GM12878 (cell line): ENCODE measurements around the gene ARHGAP19. TPM values are rescaled to one million over a fixed set of nuclear protein-coding genes. Genes with fewer than 3 reads are reported as not detected.

Source experiments
- ATAC-seq: fragments of 200-7000 bp; cut with Tn5 transposase; 3 replicates; pipeline ENCODE4 v1.9.1; 2020; ENCODE audit warnings: mild to moderate bottlenecking, moderate library complexity
- BruUV-seq: library from RNA; stranded (reverse); fragments of 400-500 nt; replicated peaks from 2 replicates; lab custom pipeline; 2021; lab: Mats Ljungman, UMichigan
- CTCF ChIA-PET: fragments of 300-600 bp; sonication (Branson Sonifier 250); formaldehyde crosslinking; extraction: SDS; loops from one replicate; lab custom pipeline; 2021; ENCODE audit warnings: inconsistent platforms; lab: Yijun Ruan, JAX
- POLR2A ChIA-PET: fragments of 350-600 bp; formaldehyde crosslinking; extraction: SDS; loops from one replicate; lab custom pipeline; 2021; ENCODE audit warnings: inconsistent platforms; lab: Charles Lee
- RAD21 ChIA-PET: fragments of 300-600 bp; sonication (Branson Sonifier 250); formaldehyde crosslinking; loops from one replicate; lab custom pipeline; 2023; ENCODE audit warnings: antibody characterized with exemption; ENCODE audit not compliant: unreplicated experiment; lab: Charles Lee
- SMC1A ChIA-PET: fragments of 300-600 bp; sonication (Branson Sonifier 250); formaldehyde crosslinking; loops from one replicate; lab custom pipeline; 2023; ENCODE audit not compliant: unreplicated experiment, uncharacterized antibody; lab: Charles Lee
- DNase-seq: peaks from one replicate; pipeline ENCODE4 v3.0.0-alpha.2; 2011; ENCODE audit warnings: low read depth, low spot score
- FAIRE-seq: peaks from 3 replicates; lab custom pipeline; 2011; peaks lifted over from hg19 to GRCh38; lab: Jason Lieb, UNC
- H2AFZ ChIP-seq: 2 replicates; pipeline ENCODE4 v1.6.0; 2011; ENCODE audit warnings: low read depth, low read length, control low read depth; ENCODE audit not compliant: control insufficient read depth
- H3K27ac ChIP-seq: 2 replicates; pipeline ENCODE4 v1.5.1; 2011; ENCODE audit warnings: control low read depth; ENCODE audit not compliant: control insufficient read depth, insufficient read depth
- H3K27me3 ChIP-seq, 2 experiments: replicated peaks in 1 of 2; 2 replicates each; pipeline versions ENCODE4 v1.6.0 to v1.6.1; 2011; ENCODE audit warnings: low read length in 1 of 2; ENCODE audit not compliant: control insufficient read depth in 2 of 2, insufficient read depth in 2 of 2
- H3K36me3 ChIP-seq, 2 experiments: 2 replicates each; pipeline ENCODE4 v1.5.1; 2011; ENCODE audit warnings: low read length in 1 of 2; ENCODE audit not compliant: control insufficient read depth in 2 of 2, insufficient read depth in 2 of 2
- H3K4me1 ChIP-seq: 2 replicates; pipeline ENCODE4 v1.6.1; 2011; ENCODE audit warnings: mild to moderate bottlenecking, low read length, moderate library complexity, mixed read lengths; ENCODE audit not compliant: control insufficient read depth, insufficient read depth
- H3K4me2 ChIP-seq: 2 replicates; pipeline ENCODE4 v1.6.0; 2011; ENCODE audit warnings: control low read depth; ENCODE audit not compliant: control insufficient read depth, insufficient read depth
- H3K4me3 ChIP-seq: fragments of 200-600 bp; sonication (generic); 2 replicates; pipeline ENCODE4 v1.5.1; 2016
- H3K79me2 ChIP-seq: 2 replicates; pipeline ENCODE4 v1.6.0; 2011; ENCODE audit warnings: low read length; ENCODE audit not compliant: control insufficient read depth, insufficient read depth
- H3K9ac ChIP-seq: 2 replicates; pipeline ENCODE4 v1.8.0; 2011; ENCODE audit warnings: low read length, control low read depth, mixed read lengths; ENCODE audit not compliant: control insufficient read depth, insufficient read depth
- H3K9me3 ChIP-seq: replicated peaks from 3 replicates; pipeline ENCODE4 v1.5.1; 2011; ENCODE audit warnings: mild to moderate bottlenecking, low read length; ENCODE audit not compliant: control insufficient read depth, insufficient read depth
- H4K20me1 ChIP-seq: 2 replicates; pipeline ENCODE4 v1.6.0; 2011; ENCODE audit not compliant: control insufficient read depth, insufficient read depth
- ATF3 ChIP-seq: IDR thresholded peaks from 2 replicates; pipeline ENCODE4 v1.6.1; 2011; ENCODE audit warnings: low read depth, mild to moderate bottlenecking, low read length, moderate library complexity, borderline replicate concordance; ENCODE audit errors: extremely low read depth
- BHLHE40 ChIP-seq, 2 experiments: fragments of 450-650 bp in 1 of 2; IDR thresholded peaks; 2 replicates each; pipeline ENCODE4 v1.6.1; 2011 to 2017; ENCODE audit warnings: low read depth in 2 of 2, borderline replicate concordance in 1 of 2, improper control_type of control experiment in 1 of 2, low read length in 1 of 2, mild to moderate bottlenecking in 1 of 2
- CBX5 ChIP-seq: sonication (generic); IDR thresholded peaks from 2 replicates; pipeline ENCODE4 v1.6.1; 2016; ENCODE audit warnings: low read depth, moderate library complexity, mild to moderate bottlenecking, inconsistent platforms
- CTCF ChIP-seq, 3 experiments: IDR thresholded peaks in 2 of 3; conservative IDR thresholded peaks in 1 of 3; 2 replicates each; pipeline ENCODE4 v1.5.1; 2011; ENCODE audit warnings: low read depth in 3 of 3, low read length in 3 of 3, mild to moderate bottlenecking in 3 of 3, control low read depth in 2 of 3, moderate library complexity in 2 of 3, inconsistent platforms in 1 of 3, mixed read lengths in 1 of 3; ENCODE audit not compliant: control insufficient read depth in 2 of 3, insufficient read depth in 1 of 3; ENCODE audit errors: extremely low read depth in 1 of 3
- FOXK2 ChIP-seq: fragments of 450-650 bp; IDR thresholded peaks from 2 replicates; pipeline ENCODE4 v1.6.1; 2017; ENCODE audit warnings: mild to moderate bottlenecking, moderate library complexity
- JUNB ChIP-seq: IDR thresholded peaks from 2 replicates; pipeline ENCODE4 v1.6.1; 2016; ENCODE audit warnings: antibody characterized with exemption, mild to moderate bottlenecking
- MTA2 ChIP-seq: fragments of 450-650 bp; IDR thresholded peaks from 2 replicates; pipeline ENCODE4 v1.6.1; 2016; ENCODE audit warnings: low read depth, mild to moderate bottlenecking, moderate library complexity
- MXI1 ChIP-seq: fragments of 150-350 bp; IDR thresholded peaks from 2 replicates; pipeline ENCODE4 v1.6.1; 2011; ENCODE audit warnings: low read depth, mild to moderate bottlenecking, inconsistent platforms, low read length, improper control_type of control experiment
- MYC ChIP-seq: IDR thresholded peaks from 2 replicates; pipeline ENCODE4 v1.6.1; 2011; ENCODE audit warnings: mild to moderate bottlenecking, low read length, moderate library complexity, inconsistent platforms; ENCODE audit not compliant: insufficient read depth, insufficient replicate concordance, insufficient read length, severe bottlenecking
- NRF1 ChIP-seq: conservative IDR thresholded peaks from 2 replicates; pipeline ENCODE4 v1.6.1; 2011; ENCODE audit warnings: mild to moderate bottlenecking, low read depth, low read length, improper control_type of control experiment
- RAD21 ChIP-seq: IDR thresholded peaks from 2 replicates; pipeline ENCODE4 v1.6.1; 2011; ENCODE audit warnings: mild to moderate bottlenecking, low read depth, low read length, moderate library complexity; ENCODE audit not compliant: insufficient read depth
- SIX5 ChIP-seq: IDR thresholded peaks from 2 replicates; pipeline ENCODE4 v1.6.1; 2011; ENCODE audit warnings: mild to moderate bottlenecking, low read depth, low read length, moderate library complexity; ENCODE audit not compliant: severe bottlenecking
- SMC3 ChIP-seq: IDR thresholded peaks from 2 replicates; pipeline ENCODE4 v1.6.1; 2011; ENCODE audit warnings: low read length, improper control_type of control experiment, borderline replicate concordance
- SP1 ChIP-seq: IDR thresholded peaks from one replicate; pipeline ENCODE4 v1.6.1; 2011; ENCODE audit warnings: low read depth, low read length
- TAF1 ChIP-seq: IDR thresholded peaks from 2 replicates; pipeline ENCODE4 v1.6.1; 2011; ENCODE audit warnings: mild to moderate bottlenecking, low read depth, low read length, borderline replicate concordance
- USF1 ChIP-seq: IDR thresholded peaks from 2 replicates; pipeline ENCODE4 v1.6.1; 2011; ENCODE audit warnings: borderline replicate concordance, low read depth, mild to moderate bottlenecking, moderate library complexity, mixed read lengths, low read length; ENCODE audit not compliant: insufficient read depth; ENCODE audit errors: extremely low read length
- YY1 ChIP-seq: IDR thresholded peaks from 2 replicates; pipeline ENCODE4 v1.6.1; 2011; ENCODE audit warnings: low read depth, mild to moderate bottlenecking, low read length
- ZNF217 ChIP-seq: fragments of 450-650 bp; IDR thresholded peaks from 2 replicates; pipeline ENCODE4 v1.6.1; 2017; ENCODE audit warnings: antibody characterized with exemption, mild to moderate bottlenecking
- ZNF274 ChIP-seq: IDR thresholded peaks from one replicate; pipeline ENCODE4 v1.8.0; 2011; ENCODE audit not compliant: insufficient read length, insufficient read depth
- WGBS: methylation state at CpG from one replicate; pipeline ENCODE4 v1.1.6; 2016; ENCODE audit warnings: low lambda C conversion rate; ENCODE audit not compliant: insufficient replicate concordance, insufficient coverage; ENCODE audit errors: missing lambda C conversion rate; 5-methylcytosine and 5-hydroxymethylcytosine counted together
- in situ Hi-C: fragments of 300-500 bp; cut with MboI; formaldehyde crosslinking; loops from 9 replicates; pipeline ENCODE4 v1.14.3; 2018; ENCODE audit warnings: mixed read lengths
- intact Hi-C: fragments of 100-400 bp; cut with micrococcal nuclease; formaldehyde crosslinking; loops from one replicate; pipeline ENCODE4 v1.14.2; 2022; ENCODE audit not compliant: unreplicated experiment
- polyA plus RNA-seq, 11 experiments: library from polyadenylated mRNA; depleted of rRNA in 4 of 11; unstranded in 6 of 11; stranded (reverse) in 5 of 11; fragments of >200 nt; fragmentation: Nextera tagmentation in 4 of 11; fragmentation: Illumina TruSeq in 1 of 11; extraction: Ambion mirVana in 4 of 11; extraction: Trizol in 1 of 11; gene quantifications; 1 replicate in 1 of 11; 2 replicates in 10 of 11; pipeline versions ENCODE4 v1.2.1 to v1.2.3, GENCODE V29; 2011 to 2016; ENCODE audit warnings: inconsistent platforms in 2 of 11, missing spikeins in 2 of 11, low read depth in 1 of 11
- total RNA-seq, 4 experiments: library from RNA; depleted of rRNA in 3 of 4; stranded (reverse); fragments of >200 nt in 3 of 4; fragmentation: Illumina TruSeq in 1 of 4; extraction: Trizol in 1 of 4; gene quantifications; 2 replicates each; pipeline versions ENCODE4 v1.2.1 to v1.2.3, GENCODE V29; 2013 to 2021

ARHGAP19 gene
- total and polyA plus RNA-seq, 10 of the 15 experiments (the other 5 are each of a cell fraction or from before 2014, with no cell fraction given) = 13.3 to 40.7 (median 22.6) TPM

GRCh38 chr10:97211229-97211628 is 81.2 kb downstream of the ARHGAP19 start (continued):
- TF ChIP-seq MYC (no peak), TAF1 (no peak), SP1 (no peak), ZNF217 (no peak), JUNB (no peak)

- no TSS peak for BruUV-seq
- ATAC-seq (peak; percentile 91), FAIRE-seq (peak; percentile 97), DNase-seq (peak; percentile 37)
- H3K27ac ChIP-seq = no peak overlapping the region
- H3K79me2 ChIP-seq = no peaks in the 10 kb centered on the region
- no peaks in the 10 kb centered on the region for H4K20me1 ChIP-seq
- ChIA-PET POLR2A (interaction anchor here (1.1 kb wide), 1 partner anchor 138 kb away, joined by 3 read pairs; no protein-coding TSS in a partner anchor), CTCF (interaction anchor here (0.5 to 22.9 kb wide), 67 partner anchors 11 to 1842 kb away, joined by 3 to 651 read pairs (median 4); no protein-coding TSS in a partner anchor), SMC1A (interaction anchor here (0.7 to 7.3 kb wide), 32 partner anchors 8 to 816 kb away, joined by 3 to 112 read pairs (median 4); no protein-coding TSS in a partner anchor), RAD21 (interaction anchor here (0.8 to 9.2 kb wide), 20 partner anchors 9 to 265 kb away, joined by 3 to 128 read pairs (median 4); no protein-coding TSS in a partner anchor)
- H3K9ac ChIP-seq = no peak overlapping the region
- no peak overlapping the region for H3K4me2 ChIP-seq
- no peaks in the 10 kb centered on the region for H3K9me3 ChIP-seq
- H3K36me3 ChIP-seq = no peaks in the 10 kb centered on the region
- in situ Hi-C loops = no loop called here
- H3K27me3 ChIP-seq = no peaks in the 10 kb centered on the region
- H3K4me1 ChIP-seq = peaks cover 3% of the 10 kb centered on the region
- 0% methylated on average over 8 of the region's 8 CpGs for WGBS
- no peak for TF ChIP-seq MTA2
- TF ChIP-seq RAD21 = peak; percentile 94
- TF ChIP-seq CTCF (IDR thresholded peaks at IDR 0.05 in 2 of 3, conservative IDR thresholded peaks at IDR 0.05 in 1 of 3; ENCODE audit: control insufficient read depth in 2 of 3, extremely low read depth in 1 of 3, insufficient read depth in 1 of 3, low read depth in 3 of 3, low read length in 3 of 3) = peak; percentile 88 to 94 (median 92)
- TF ChIP-seq BHLHE40 (IDR thresholded peaks at IDR 0.05; ENCODE audit: borderline replicate concordance in 1 of 2, low read depth in 2 of 2, low read length in 1 of 2) = peak; percentile 86 to 87
- TF ChIP-seq NRF1 = no peak
- TF ChIP-seq SIX5 = no peak
- peak; percentile 36 for TF ChIP-seq USF1
- TF ChIP-seq MXI1 = 0 out of 2 replicates have a peak, but pooled peaks have one; percentile 32
- no peak for TF ChIP-seq CBX5
- TF ChIP-seq SMC3 = peak; percentile 94
- no peak for TF ChIP-seq ZNF274
- TF ChIP-seq FOXK2 = no peak
- TF ChIP-seq ATF3 = peak; percentile 43; the same call in 1 of the 2 replicates
- TF ChIP-seq YY1 = 0 out of 2 replicates have a peak, but pooled peaks have one; percentile 51
- H3K4me3 ChIP-seq = no peak overlapping the region
- no peak overlapping the region for H2AFZ ChIP-seq
- intact Hi-C loops = loop anchor here (1.0 to 2.0 kb wide), 3 partner anchors 130 to 173 kb away; no protein-coding TSS in a partner anchor
Observed at GRCh38 chr10:97210543-97210960, 81.9 kb downstream of the ARHGAP19 start.
